Vagina (tissue), 2 donors: ENCODE measurements around the gene C9orf78. TPM values are rescaled to one million over a fixed set of nuclear protein-coding genes. Genes with fewer than 3 reads are reported as not detected.
A peak's percentile ranks its signal among the peaks of the same experiment; 100 is the strongest.

Experiments used
- DNase-seq, 2 donors: peaks; one replicate each; pipeline ENCODE4 v3.0.0-alpha.2; 2017; ENCODE audit errors: extremely low spot score in 2 of 2
- H3K27ac ChIP-seq: fragments of 200-600 bp; sonication (generic); one replicate; pipeline ENCODE4 v1.5.1; 2019
- H3K27me3 ChIP-seq: fragments of 200-600 bp; sonication (generic); one replicate; pipeline ENCODE4 v1.5.1; 2019
- H3K36me3 ChIP-seq, 2 donors: fragments of 200-600 bp; sonication (generic); one replicate each; pipeline ENCODE4 v1.5.1; 2017 to 2019
- H3K4me1 ChIP-seq: fragments of 200-600 bp; sonication (generic); one replicate; pipeline ENCODE4 v1.5.1; 2019
- H3K4me3 ChIP-seq, 2 donors: fragments of 200-600 bp; sonication (generic); 1 replicate in 1 of 2; 2 replicates in 1 of 2; pipeline ENCODE4 v1.5.1; 2016 to 2019
- H3K9me3 ChIP-seq: fragments of 200-600 bp; sonication (generic); one replicate; pipeline ENCODE4 v1.5.1; 2019
- POLR2A ChIP-seq, 2 donors: fragments of 450-650 bp; IDR thresholded peaks; one replicate each; pipeline ENCODE4 v1.6.1; 2017; ENCODE audit warnings: antibody characterized with exemption in 2 of 2, mild to moderate bottlenecking in 2 of 2, moderate library complexity in 2 of 2
- POLR2AphosphoS5 ChIP-seq, 2 donors: sonication (generic); formaldehyde crosslinking; IDR thresholded peaks; one replicate each; pipeline ENCODE4 v1.9.0; 2017; ENCODE audit warnings: antibody characterized with exemption in 2 of 2, mild to moderate bottlenecking in 2 of 2, low read depth in 1 of 2; ENCODE audit not compliant: insufficient read depth in 1 of 2
- intact Hi-C: fragments of 100-400 bp; cut with DNase I; formaldehyde crosslinking; loops from one replicate; pipeline ENCODE4 v1.15.1; 2023
- total RNA-seq: library from RNA; depleted of rRNA; stranded (reverse); fragments of >200 nt; gene quantifications from one replicate; pipeline ENCODE4 v1.2.3, GENCODE V29; 2016
- TF ChIP-seq, protein P1 (sequence below), 3 experiments: fragments of 450-650 bp in 2 of 3; fragments of 200-600 bp in 1 of 3; sonication (generic) in 1 of 3; IDR thresholded peaks; one replicate each; pipeline ENCODE4 v1.5.1; 2017 to 2019; ENCODE audit warnings: antibody characterized with exemption in 3 of 3, mild to moderate bottlenecking in 2 of 3, moderate library complexity in 2 of 3

Gene C9orf78
- total RNA-seq, 1 donor from 2014 or later = 36.6 TPM

DNA sequence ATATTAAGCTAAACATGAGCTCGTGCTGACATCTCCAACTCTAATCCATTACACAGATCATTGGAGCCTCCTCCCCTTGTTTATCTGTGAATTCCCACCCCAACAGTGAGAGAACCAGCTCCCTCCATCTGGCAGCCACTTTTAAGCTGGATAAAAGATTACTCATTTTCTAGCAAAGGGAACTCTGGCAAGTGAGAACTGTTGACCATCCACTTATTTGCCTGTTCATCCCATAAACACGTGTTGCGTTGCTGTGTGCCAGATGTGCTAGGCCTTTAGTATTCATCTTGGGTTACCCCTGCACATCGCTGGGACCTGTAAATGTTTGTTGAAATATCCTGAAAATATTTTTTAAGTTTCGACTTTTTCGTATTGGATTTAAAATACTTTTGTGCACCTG, 8.7 kb downstream of the C9orf78 start:
- no peak for TF ChIP-seq POLR2A (IDR thresholded peaks at IDR 0.05)
- Histone ChIP-seq H3K4me3 (no peak overlapping the region), H3K36me3 (peaks cover 0 to 35% of the 10 kb centered on the region in 2 donors), H3K27ac (no peak overlapping the region), H3K4me1 (peaks cover 12% of the 10 kb centered on the region), H3K27me3 (no peaks in the 10 kb centered on the region), H3K9me3 (no peaks in the 10 kb centered on the region)
- no peak for DNase-seq
- intact Hi-C loops = no loop called here

DNA sequence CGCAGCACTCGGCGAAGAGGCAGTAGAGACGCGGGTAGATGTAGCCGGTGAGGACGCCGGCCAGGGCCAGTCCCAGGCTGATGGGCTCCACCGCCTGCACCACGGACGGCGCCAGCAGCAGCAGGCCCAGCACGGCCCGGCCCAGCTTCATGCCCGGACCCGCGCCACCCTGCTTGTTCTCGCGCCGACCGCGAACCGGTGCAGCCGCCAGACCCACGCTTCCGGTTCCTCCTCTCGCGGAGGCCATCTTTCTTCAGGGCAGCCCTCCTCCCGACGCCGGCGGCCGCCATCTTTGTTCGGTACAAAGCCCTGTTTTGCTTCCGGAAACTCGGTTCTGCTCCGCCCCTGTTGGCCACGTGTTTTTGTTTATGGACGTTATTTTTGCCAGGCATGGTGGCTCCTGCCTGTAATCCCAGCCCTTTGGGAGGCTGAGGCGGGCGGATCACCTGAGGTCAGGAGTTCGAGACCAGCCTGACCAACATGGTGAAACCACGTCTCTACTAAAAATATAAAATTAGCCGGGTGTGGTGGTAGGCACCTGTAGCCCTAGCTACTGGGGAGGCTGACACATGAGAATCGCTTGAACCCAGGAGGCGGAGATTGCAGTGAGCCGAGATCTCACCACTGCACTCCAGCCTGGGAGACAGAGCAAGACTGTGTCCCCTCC, 11.0 kb downstream of the C9orf78 start, which contains the start of gene TOR1A:
TOR1A (minus strand) TSS at position 202 of the 667 bp plus-strand sequence; CDS start at position 151, 51 bp downstream.
- DNase-seq = peak in 1 of 2 donors; percentile 94
- H3K27me3 ChIP-seq = no peaks in the 10 kb centered on the region
- peak within 1 kb of the TSS; percentile 63 for H3K27ac ChIP-seq
- H3K9me3 ChIP-seq = no peaks in the 10 kb centered on the region
- intact Hi-C loops = no loop called here
- peaks cover 12% of the 10 kb centered on the region for H3K4me1 ChIP-seq
- TF ChIP-seq POLR2A (IDR thresholded peaks at IDR 0.05) = no peak
- TF ChIP-seq, protein P1, sequence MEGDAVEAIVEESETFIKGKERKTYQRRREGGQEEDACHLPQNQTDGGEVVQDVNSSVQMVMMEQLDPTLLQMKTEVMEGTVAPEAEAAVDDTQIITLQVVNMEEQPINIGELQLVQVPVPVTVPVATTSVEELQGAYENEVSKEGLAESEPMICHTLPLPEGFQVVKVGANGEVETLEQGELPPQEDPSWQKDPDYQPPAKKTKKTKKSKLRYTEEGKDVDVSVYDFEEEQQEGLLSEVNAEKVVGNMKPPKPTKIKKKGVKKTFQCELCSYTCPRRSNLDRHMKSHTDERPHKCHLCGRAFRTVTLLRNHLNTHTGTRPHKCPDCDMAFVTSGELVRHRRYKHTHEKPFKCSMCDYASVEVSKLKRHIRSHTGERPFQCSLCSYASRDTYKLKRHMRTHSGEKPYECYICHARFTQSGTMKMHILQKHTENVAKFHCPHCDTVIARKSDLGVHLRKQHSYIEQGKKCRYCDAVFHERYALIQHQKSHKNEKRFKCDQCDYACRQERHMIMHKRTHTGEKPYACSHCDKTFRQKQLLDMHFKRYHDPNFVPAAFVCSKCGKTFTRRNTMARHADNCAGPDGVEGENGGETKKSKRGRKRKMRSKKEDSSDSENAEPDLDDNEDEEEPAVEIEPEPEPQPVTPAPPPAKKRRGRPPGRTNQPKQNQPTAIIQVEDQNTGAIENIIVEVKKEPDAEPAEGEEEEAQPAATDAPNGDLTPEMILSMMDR (IDR thresholded peaks at IDR 0.05) = no peak
- peak; percentile 84 to 98 for TF ChIP-seq POLR2AphosphoS5 (IDR thresholded peaks at IDR 0.05; ENCODE audit: insufficient read depth in 1 of 2, low read depth in 1 of 2)
- peaks cover 0 to 28% of the 10 kb centered on the region in 2 donors for H3K36me3 ChIP-seq
- H3K4me3 ChIP-seq = peak within 1 kb of the TSS; percentile 71 to 86

DNA sequence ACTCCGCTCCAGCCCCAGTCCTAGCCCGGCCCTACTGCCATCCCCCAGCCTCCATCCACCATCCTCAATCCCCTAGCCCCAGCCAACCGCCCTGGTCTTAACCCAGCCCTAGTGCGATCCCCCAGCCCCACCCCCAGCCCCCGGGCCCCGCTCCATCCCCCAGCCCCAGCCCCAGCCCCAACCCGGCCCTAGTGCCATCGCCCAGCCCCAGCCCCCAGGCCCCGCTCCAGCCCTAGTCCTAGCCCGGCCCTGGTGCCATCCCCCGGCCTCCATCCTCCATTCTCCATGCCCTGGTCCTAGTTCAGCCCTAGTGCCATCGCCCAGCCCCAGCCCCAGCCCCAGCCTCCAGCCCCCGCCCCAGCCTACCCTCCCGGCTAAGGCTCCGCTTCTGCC, 11.5 kb downstream of the C9orf78 start:
- H3K27ac ChIP-seq = peak overlapping the region; percentile 63
- H3K27me3 ChIP-seq = no peaks in the 10 kb centered on the region
- peak overlapping the region; percentile 71 to 86 for H3K4me3 ChIP-seq
- TF ChIP-seq POLR2A (IDR thresholded peaks at IDR 0.05) (no peak), POLR2AphosphoS5 (IDR thresholded peaks at IDR 0.05; ENCODE audit: insufficient read depth in 1 of 2, low read depth in 1 of 2) (no peak)
- TF ChIP-seq, protein P1 (IDR thresholded peaks at IDR 0.05) = no peak
- peaks cover 12% of the 10 kb centered on the region for H3K4me1 ChIP-seq
- intact Hi-C loops = no loop called here
- no peak for DNase-seq
- no peaks in the 10 kb centered on the region for H3K9me3 ChIP-seq
- H3K36me3 ChIP-seq = peaks cover 0 to 26% of the 10 kb centered on the region in 2 donors

DNA sequence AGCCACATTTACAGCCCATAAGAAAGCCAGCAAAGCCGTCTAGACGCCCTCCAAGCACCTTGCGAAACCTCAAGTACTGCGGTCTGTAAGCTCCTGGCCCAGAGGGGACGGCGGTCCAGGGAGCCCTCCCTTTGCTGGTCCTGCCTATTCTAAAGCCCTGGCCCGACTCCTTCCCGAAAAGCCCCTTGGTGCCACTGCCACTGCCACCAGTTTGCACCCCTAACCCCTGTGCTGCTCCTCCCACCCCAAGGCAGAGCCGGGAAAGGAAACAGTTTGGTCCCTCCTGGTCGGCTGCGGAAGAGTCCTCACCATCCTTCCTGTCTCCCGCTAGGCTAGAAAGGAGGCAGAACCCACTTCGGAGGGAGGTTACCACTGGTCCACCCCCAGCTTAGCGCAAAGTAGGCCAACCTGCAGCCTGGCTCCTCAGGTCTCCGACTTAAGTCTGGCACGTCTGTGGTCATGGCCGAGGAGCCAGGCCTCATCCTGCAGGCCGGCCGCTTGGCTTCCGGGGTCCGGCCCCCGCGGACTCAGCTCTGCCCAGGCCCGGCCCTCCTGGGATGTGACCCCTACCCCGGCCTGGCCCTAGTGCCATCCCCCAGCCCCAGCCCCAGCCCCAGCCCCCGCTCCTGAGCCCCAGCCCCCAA, 12.1 kb downstream of the C9orf78 start:
- H3K27me3 ChIP-seq = no peaks in the 10 kb centered on the region

More for the DNA sequence above, 12.1 kb downstream of the C9orf78 start:
- TF ChIP-seq POLR2A (IDR thresholded peaks at IDR 0.05) (no peak), POLR2AphosphoS5 (IDR thresholded peaks at IDR 0.05; ENCODE audit: insufficient read depth in 1 of 2, low read depth in 1 of 2) (no peak)
- TF ChIP-seq, protein P1 (IDR thresholded peaks at IDR 0.05) = no peak
- Histone ChIP-seq H3K4me3 (peak overlapping the region; percentile 71 to 86), H3K4me1 (peaks cover 12% of the 10 kb centered on the region), H3K9me3 (no peaks in the 10 kb centered on the region), H3K36me3 (peaks cover 0 to 26% of the 10 kb centered on the region in 2 donors), H3K27ac (peak overlapping the region; percentile 63)
- intact Hi-C loops = no loop called here
- DNase-seq = no peak
